SK-N-SH treated with all-trans-retinoic acid at 6 μM for 48 hours (cell line): ENCODE measurements around the gene PHLDA2.

Experiments used
- ATAC-seq: fragments of 200-7000 bp; cut with Tn5 transposase; 3 replicates; pipeline ENCODE4 v1.9.1; 2020; ENCODE audit warnings: mild to moderate bottlenecking, moderate library complexity
- ARNTL ChIP-seq: fragments of 450-650 bp; formaldehyde crosslinking; IDR thresholded peaks from 2 replicates; pipeline ENCODE4 v1.5.0; 2020; ENCODE audit warnings: low read depth, mild to moderate bottlenecking, moderate library complexity, borderline replicate concordance
- BACH2 ChIP-seq: fragments of 250-450 bp; sonication (Bioruptor Pico); IDR thresholded peaks from 2 replicates; pipeline ENCODE4 v1.9.0; 2021; ENCODE audit warnings: mild to moderate bottlenecking, borderline replicate concordance
- CSDC2 ChIP-seq: fragments of 250-450 bp; sonication (Bioruptor Pico); IDR thresholded peaks from 2 replicates; pipeline ENCODE4 v1.5.0; 2020; ENCODE audit warnings: mild to moderate bottlenecking, moderate library complexity
- ESRRG ChIP-seq: fragments of 250-450 bp; sonication (Bioruptor Pico); IDR thresholded peaks from 2 replicates; pipeline ENCODE4 v1.6.1; 2021; ENCODE audit warnings: mild to moderate bottlenecking
- GLIS3 ChIP-seq: fragments of 250-450 bp; sonication (Bioruptor Pico); IDR thresholded peaks from 2 replicates; pipeline ENCODE4 v1.5.0; 2020; ENCODE audit warnings: mild to moderate bottlenecking, moderate library complexity
- OSR1 ChIP-seq: fragments of 250-450 bp; sonication (Bioruptor Pico); IDR thresholded peaks from 2 replicates; pipeline ENCODE4 v1.8.0; 2022; ENCODE audit warnings: moderate library complexity, mild to moderate bottlenecking, inconsistent platforms
- RARB ChIP-seq: fragments of 250-450 bp; sonication (Bioruptor Pico); IDR thresholded peaks from 2 replicates; pipeline ENCODE4 v1.8.0; 2021; ENCODE audit warnings: mild to moderate bottlenecking, moderate library complexity
- SNAI2 ChIP-seq: fragments of 250-450 bp; sonication (Bioruptor Pico); IDR thresholded peaks from 2 replicates; pipeline ENCODE4 v1.5.0; 2020; ENCODE audit warnings: mild to moderate bottlenecking, moderate library complexity
- TOX ChIP-seq: fragments of 250-450 bp; sonication (Bioruptor Pico); IDR thresholded peaks from 2 replicates; pipeline ENCODE4 v1.8.0; 2021; ENCODE audit warnings: mild to moderate bottlenecking, moderate library complexity, borderline replicate concordance
- ZC3H10 ChIP-seq: fragments of 250-450 bp; sonication (Bioruptor Pico); IDR thresholded peaks from 2 replicates; pipeline ENCODE4 v1.5.1; 2021; ENCODE audit warnings: mild to moderate bottlenecking, moderate library complexity
- ZFP30 ChIP-seq: fragments of 450-650 bp; formaldehyde crosslinking; IDR thresholded peaks from 2 replicates; pipeline ENCODE4 v1.5.0; 2022; ENCODE audit warnings: mild to moderate bottlenecking, moderate library complexity
- ZNF565 ChIP-seq: fragments of 450-650 bp; formaldehyde crosslinking; conservative IDR thresholded peaks from 2 replicates; pipeline ENCODE4 v1.5.0; 2020; ENCODE audit warnings: low read depth, mild to moderate bottlenecking, moderate library complexity
- ZNF8 ChIP-seq: fragments of 450-650 bp; formaldehyde crosslinking; IDR thresholded peaks from 2 replicates; pipeline ENCODE4 v1.5.0; 2020; ENCODE audit warnings: mild to moderate bottlenecking, moderate library complexity
- TF ChIP-seq, protein P1 (sequence below): fragments of 250-450 bp; sonication (Bioruptor Pico); IDR thresholded peaks from 2 replicates; pipeline ENCODE4 v1.5.0; 2020; ENCODE audit warnings: mild to moderate bottlenecking, moderate library complexity
- TF ChIP-seq, protein P2 (sequence below): fragments of 250-450 bp; sonication (Bioruptor Pico); IDR thresholded peaks from 2 replicates; pipeline ENCODE4 v1.5.1; 2021; ENCODE audit warnings: mild to moderate bottlenecking, moderate library complexity
- TF ChIP-seq, protein P3 (sequence below): fragments of 250-450 bp; sonication (Bioruptor Pico); IDR thresholded peaks from 2 replicates; pipeline ENCODE4 v1.8.0; 2020; ENCODE audit warnings: mild to moderate bottlenecking, moderate library complexity, borderline replicate concordance
- TF ChIP-seq, protein P4 (sequence below): fragments of 250-450 bp; sonication (Bioruptor Pico); IDR thresholded peaks from 2 replicates; pipeline ENCODE4 v1.8.0; 2021; ENCODE audit warnings: low read depth, mild to moderate bottlenecking, moderate library complexity, borderline replicate concordance

PHLDA2 gene

GRCh38 chr11:2913019-2913431, 16.2 kb downstream of the PHLDA2 start:
- TF ChIP-seq, protein P1, sequence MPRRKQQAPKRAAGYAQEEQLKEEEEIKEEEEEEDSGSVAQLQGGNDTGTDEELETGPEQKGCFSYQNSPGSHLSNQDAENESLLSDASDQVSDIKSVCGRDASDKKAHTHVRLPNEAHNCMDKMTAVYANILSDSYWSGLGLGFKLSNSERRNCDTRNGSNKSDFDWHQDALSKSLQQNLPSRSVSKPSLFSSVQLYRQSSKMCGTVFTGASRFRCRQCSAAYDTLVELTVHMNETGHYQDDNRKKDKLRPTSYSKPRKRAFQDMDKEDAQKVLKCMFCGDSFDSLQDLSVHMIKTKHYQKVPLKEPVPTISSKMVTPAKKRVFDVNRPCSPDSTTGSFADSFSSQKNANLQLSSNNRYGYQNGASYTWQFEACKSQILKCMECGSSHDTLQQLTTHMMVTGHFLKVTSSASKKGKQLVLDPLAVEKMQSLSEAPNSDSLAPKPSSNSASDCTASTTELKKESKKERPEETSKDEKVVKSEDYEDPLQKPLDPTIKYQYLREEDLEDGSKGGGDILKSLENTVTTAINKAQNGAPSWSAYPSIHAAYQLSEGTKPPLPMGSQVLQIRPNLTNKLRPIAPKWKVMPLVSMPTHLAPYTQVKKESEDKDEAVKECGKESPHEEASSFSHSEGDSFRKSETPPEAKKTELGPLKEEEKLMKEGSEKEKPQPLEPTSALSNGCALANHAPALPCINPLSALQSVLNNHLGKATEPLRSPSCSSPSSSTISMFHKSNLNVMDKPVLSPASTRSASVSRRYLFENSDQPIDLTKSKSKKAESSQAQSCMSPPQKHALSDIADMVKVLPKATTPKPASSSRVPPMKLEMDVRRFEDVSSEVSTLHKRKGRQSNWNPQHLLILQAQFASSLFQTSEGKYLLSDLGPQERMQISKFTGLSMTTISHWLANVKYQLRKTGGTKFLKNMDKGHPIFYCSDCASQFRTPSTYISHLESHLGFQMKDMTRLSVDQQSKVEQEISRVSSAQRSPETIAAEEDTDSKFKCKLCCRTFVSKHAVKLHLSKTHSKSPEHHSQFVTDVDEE (CRISPR knock-in tag): no peak
- TF ChIP-seq ZNF565 (CRISPR knock-in tag): no peak
- TF ChIP-seq ESRRG: no peak
- no peak for TF ChIP-seq CSDC2 (CRISPR knock-in tag)
- TF ChIP-seq TOX (CRISPR knock-in tag): no peak
- no peak for TF ChIP-seq BACH2
- TF ChIP-seq ARNTL: no peak
- no peak for TF ChIP-seq ZNF8 (CRISPR knock-in tag)
- no peak for TF ChIP-seq OSR1 (CRISPR knock-in tag)
- no peak for TF ChIP-seq GLIS3 (CRISPR knock-in tag)
- TF ChIP-seq, protein P2, sequence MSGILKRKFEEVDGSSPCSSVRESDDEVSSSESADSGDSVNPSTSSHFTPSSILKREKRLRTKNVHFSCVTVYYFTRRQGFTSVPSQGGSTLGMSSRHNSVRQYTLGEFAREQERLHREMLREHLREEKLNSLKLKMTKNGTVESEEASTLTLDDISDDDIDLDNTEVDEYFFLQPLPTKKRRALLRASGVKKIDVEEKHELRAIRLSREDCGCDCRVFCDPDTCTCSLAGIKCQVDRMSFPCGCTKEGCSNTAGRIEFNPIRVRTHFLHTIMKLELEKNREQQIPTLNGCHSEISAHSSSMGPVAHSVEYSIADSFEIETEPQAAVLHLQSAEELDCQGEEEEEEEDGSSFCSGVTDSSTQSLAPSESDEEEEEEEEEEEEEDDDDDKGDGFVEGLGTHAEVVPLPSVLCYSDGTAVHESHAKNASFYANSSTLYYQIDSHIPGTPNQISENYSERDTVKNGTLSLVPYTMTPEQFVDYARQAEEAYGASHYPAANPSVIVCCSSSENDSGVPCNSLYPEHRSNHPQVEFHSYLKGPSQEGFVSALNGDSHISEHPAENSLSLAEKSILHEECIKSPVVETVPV (CRISPR knock-in tag): no peak

GRCh38 chr11:2912498-2912897, 16.7 kb downstream of the PHLDA2 start:
- peak; percentile 84 for ATAC-seq
- TF ChIP-seq, protein P3, sequence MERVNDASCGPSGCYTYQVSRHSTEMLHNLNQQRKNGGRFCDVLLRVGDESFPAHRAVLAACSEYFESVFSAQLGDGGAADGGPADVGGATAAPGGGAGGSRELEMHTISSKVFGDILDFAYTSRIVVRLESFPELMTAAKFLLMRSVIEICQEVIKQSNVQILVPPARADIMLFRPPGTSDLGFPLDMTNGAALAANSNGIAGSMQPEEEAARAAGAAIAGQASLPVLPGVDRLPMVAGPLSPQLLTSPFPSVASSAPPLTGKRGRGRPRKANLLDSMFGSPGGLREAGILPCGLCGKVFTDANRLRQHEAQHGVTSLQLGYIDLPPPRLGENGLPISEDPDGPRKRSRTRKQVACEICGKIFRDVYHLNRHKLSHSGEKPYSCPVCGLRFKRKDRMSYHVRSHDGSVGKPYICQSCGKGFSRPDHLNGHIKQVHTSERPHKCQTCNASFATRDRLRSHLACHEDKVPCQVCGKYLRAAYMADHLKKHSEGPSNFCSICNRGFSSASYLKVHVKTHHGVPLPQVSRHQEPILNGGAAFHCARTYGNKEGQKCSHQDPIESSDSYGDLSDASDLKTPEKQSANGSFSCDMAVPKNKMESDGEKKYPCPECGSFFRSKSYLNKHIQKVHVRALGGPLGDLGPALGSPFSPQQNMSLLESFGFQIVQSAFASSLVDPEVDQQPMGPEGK (CRISPR knock-in tag): 0 out of 2 replicates have a peak, but pooled peaks have one; percentile 43
- no peak for TF ChIP-seq ZNF565 (CRISPR knock-in tag)
- TF ChIP-seq, all 23 proteins: peak for 1

More at GRCh38 chr11:2913019-2913431, 16.2 kb downstream of the PHLDA2 start:
- ATAC-seq: peak; percentile 67

- peak; percentile 4; the same call in 2 of the 3 replicates for ATAC-seq
- TF ChIP-seq ARNTL (no peak), ZC3H10 (CRISPR knock-in tag) (no peak), CSDC2 (CRISPR knock-in tag) (no peak), SNAI2 (no peak), BACH2 (no peak), ESRRG (no peak), RARB (no peak), ZFP30 (no peak)
- TF ChIP-seq, protein P1 (CRISPR knock-in tag): no peak
- TF ChIP-seq, protein P4, sequence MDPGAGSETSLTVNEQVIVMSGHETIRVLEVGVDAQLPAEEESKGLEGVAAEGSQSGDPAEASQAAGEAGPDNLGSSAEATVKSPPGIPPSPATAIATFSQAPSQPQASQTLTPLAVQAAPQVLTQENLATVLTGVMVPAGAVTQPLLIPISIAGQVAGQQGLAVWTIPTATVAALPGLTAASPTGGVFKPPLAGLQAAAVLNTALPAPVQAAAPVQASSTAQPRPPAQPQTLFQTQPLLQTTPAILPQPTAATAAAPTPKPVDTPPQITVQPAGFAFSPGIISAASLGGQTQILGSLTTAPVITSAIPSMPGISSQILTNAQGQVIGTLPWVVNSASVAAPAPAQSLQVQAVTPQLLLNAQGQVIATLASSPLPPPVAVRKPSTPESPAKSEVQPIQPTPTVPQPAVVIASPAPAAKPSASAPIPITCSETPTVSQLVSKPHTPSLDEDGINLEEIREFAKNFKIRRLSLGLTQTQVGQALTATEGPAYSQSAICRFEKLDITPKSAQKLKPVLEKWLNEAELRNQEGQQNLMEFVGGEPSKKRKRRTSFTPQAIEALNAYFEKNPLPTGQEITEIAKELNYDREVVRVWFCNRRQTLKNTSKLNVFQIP: no peak
- TF ChIP-seq, protein P2 (CRISPR knock-in tag): no peak
Observed at GRCh38 chr11:2911785-2912391, 17.3 kb downstream of the PHLDA2 start.
